H1 (cell line): ENCODE measurements around the gene SLAMF1. TPM values are rescaled to one million over a fixed set of nuclear protein-coding genes. Genes with fewer than 3 reads are reported as not detected.
A peak's percentile ranks its signal among the peaks of the same experiment; 100 is the strongest.

Source experiments
- CTCF ChIA-PET: fragments of 300-600 bp; sonication (Branson Sonifier 250); formaldehyde crosslinking; loops from one replicate; lab custom pipeline; 2021; ENCODE audit not compliant: partially characterized antibody; lab: Charles Lee
- POLR2A ChIA-PET: fragments of 300-600 bp; sonication (Branson Sonifier 250); formaldehyde crosslinking; loops from one replicate; lab custom pipeline; 2021; ENCODE audit warnings: inconsistent platforms; ENCODE audit not compliant: partially characterized antibody; lab: Charles Lee
- DNase-seq, 2 experiments: peaks; one replicate each; pipeline versions ENCODE4 v3.0.0 to v3.0.0-alpha.2; 2010 to 2022; ENCODE audit warnings: low spot score in 2 of 2, low read depth in 1 of 2, mixed read lengths in 1 of 2
- FAIRE-seq: peaks from 2 replicates; lab custom pipeline; 2011; peaks lifted over from hg19 to GRCh38; lab: Jason Lieb, UNC
- H2AFZ ChIP-seq: 2 replicates; pipeline ENCODE4 v1.8.1; 2012; ENCODE audit warnings: low read length, inconsistent platforms
- H2AK5ac ChIP-seq: 2 replicates; pipeline ENCODE4 v1.6.1; 2013; ENCODE audit warnings: low read depth, low read length
- H2BK120ac ChIP-seq: replicated peaks from 2 replicates; pipeline ENCODE3; 2013; ENCODE audit warnings: low read depth, low read length, inconsistent platforms
- H2BK12ac ChIP-seq: 2 replicates; pipeline ENCODE4 v1.6.1; 2013; ENCODE audit warnings: low read depth, low read length
- H2BK15ac ChIP-seq: 2 replicates; pipeline ENCODE4 v1.6.1; 2013; ENCODE audit warnings: low read length
- H2BK20ac ChIP-seq: 2 replicates; pipeline ENCODE4 v1.6.1; 2013; ENCODE audit warnings: low read length
- H2BK5ac ChIP-seq: 2 replicates; pipeline ENCODE4 v1.6.1; 2013; ENCODE audit warnings: low read depth, low read length
- H3K14ac ChIP-seq: 2 replicates; pipeline ENCODE4 v1.6.1; 2013; ENCODE audit warnings: inconsistent platforms; ENCODE audit not compliant: insufficient read length
- H3K18ac ChIP-seq: 2 replicates; pipeline ENCODE4 v1.6.1; 2013; ENCODE audit warnings: low read length; ENCODE audit errors: extremely low read depth
- H3K23ac ChIP-seq: 2 replicates; pipeline ENCODE4 v1.6.1; 2013; ENCODE audit warnings: inconsistent platforms; ENCODE audit not compliant: insufficient read length
- H3K23me2 ChIP-seq: 2 replicates; pipeline ENCODE4 v1.6.1; 2013; ENCODE audit warnings: low read depth, low read length
- H3K27ac ChIP-seq: 2 replicates; pipeline ENCODE4 v1.6.1; 2011; ENCODE audit warnings: low read depth, low read length, inconsistent platforms
- H3K27me3 ChIP-seq, 4 experiments: replicated peaks in 1 of 4; 1 replicate in 1 of 4; 2 replicates in 3 of 4; pipeline versions ENCODE4 v1.6.1 to v1.8.1; 2011 to 2013; ENCODE audit warnings: low read length in 3 of 4, mild to moderate bottlenecking in 3 of 4, inconsistent platforms in 2 of 4, mixed read lengths in 2 of 4, moderate library complexity in 1 of 4; ENCODE audit not compliant: control insufficient read depth in 3 of 4, insufficient read depth in 3 of 4; ENCODE audit errors: extremely low read depth in 1 of 4
- H3K36me3 ChIP-seq, 4 experiments: 2 replicates each; pipeline versions ENCODE4 v1.6.1 to v1.8.1; 2011 to 2013; ENCODE audit warnings: mild to moderate bottlenecking in 4 of 4, low read length in 3 of 4, moderate library complexity in 2 of 4, control low read depth in 1 of 4, inconsistent platforms in 1 of 4; ENCODE audit not compliant: insufficient read depth in 4 of 4, control insufficient read depth in 2 of 4
- H3K4ac ChIP-seq: replicated peaks from 2 replicates; pipeline ENCODE3; 2013; ENCODE audit warnings: low read length, low read depth, mixed read lengths, inconsistent platforms; ENCODE audit not compliant: insufficient read length
- H3K4me1 ChIP-seq, 4 experiments: replicated peaks in 1 of 4; 1 replicate in 1 of 4; 2 replicates in 3 of 4; pipeline versions ENCODE4 v1.6.1 to v1.8.1; 2011 to 2013; ENCODE audit warnings: low read length in 3 of 4, inconsistent platforms in 2 of 4, mixed read lengths in 1 of 4; ENCODE audit not compliant: insufficient read depth in 4 of 4, control insufficient read depth in 3 of 4
- H3K4me2 ChIP-seq, 2 experiments: 2 replicates each; pipeline versions ENCODE4 v1.6.1 to v1.8.1; 2011 to 2013; ENCODE audit warnings: low read depth in 2 of 2, low read length in 2 of 2, control low read depth in 1 of 2, inconsistent platforms in 1 of 2, mild to moderate bottlenecking in 1 of 2; ENCODE audit not compliant: insufficient read depth in 1 of 2
- H3K4me3 ChIP-seq, 4 experiments: fragments of 200-600, 300-600 bp in 1 of 4; sonication (generic), shearing (Covaris generic), sonication (Bioruptor Twin) in 1 of 4; 2 replicates each; pipeline versions ENCODE4 v1.5.1 to v1.8.1; 2011 to 2016; ENCODE audit warnings: low read length in 4 of 4, low read depth in 3 of 4, control low read depth in 2 of 4, inconsistent platforms in 2 of 4, mild to moderate bottlenecking in 2 of 4, mixed read lengths in 1 of 4, moderate library complexity in 1 of 4; ENCODE audit not compliant: insufficient read depth in 2 of 4; ENCODE audit errors: extremely low read depth in 1 of 4
- H3K56ac ChIP-seq: replicated peaks from 2 replicates; pipeline ENCODE3; 2013; ENCODE audit warnings: low read depth, mild to moderate bottlenecking, mixed read lengths, low read length, inconsistent platforms; ENCODE audit not compliant: insufficient read length
- H3K79me1 ChIP-seq: 2 replicates; pipeline ENCODE4 v1.6.1; 2013; ENCODE audit warnings: low read depth, low read length, control low read depth
- H3K79me2 ChIP-seq, 2 experiments: 2 replicates each; pipeline versions ENCODE4 v1.6.1 to v1.8.1; 2012 to 2013; ENCODE audit warnings: low read length in 2 of 2, mild to moderate bottlenecking in 2 of 2, inconsistent platforms in 1 of 2; ENCODE audit not compliant: insufficient read depth in 2 of 2, control insufficient read depth in 1 of 2
- H3K9ac ChIP-seq, 4 experiments: replicated peaks in 1 of 4; 1 replicate in 1 of 4; 2 replicates in 3 of 4; pipeline versions ENCODE4 v1.6.1 to v1.8.1; 2011 to 2013; ENCODE audit warnings: low read depth in 3 of 4, low read length in 3 of 4, control low read depth in 2 of 4, mild to moderate bottlenecking in 2 of 4, moderate library complexity in 2 of 4, inconsistent platforms in 1 of 4; ENCODE audit errors: extremely low read depth in 1 of 4
- H3K9me3 ChIP-seq, 2 experiments: 2 replicates each; pipeline versions ENCODE4 v1.6.1 to v1.8.1; 2012 to 2013; ENCODE audit warnings: mild to moderate bottlenecking in 2 of 2, moderate library complexity in 2 of 2, control low read depth in 1 of 2, inconsistent platforms in 1 of 2, low read depth in 1 of 2, low read length in 1 of 2, mixed read lengths in 1 of 2; ENCODE audit not compliant: insufficient read depth in 2 of 2
- H4K20me1 ChIP-seq, 2 experiments: replicated peaks in 1 of 2; 2 replicates each; pipeline versions ENCODE3 to v1.8.1; 2011 to 2013; ENCODE audit warnings: inconsistent platforms in 2 of 2, low read length in 2 of 2, mild to moderate bottlenecking in 1 of 2; ENCODE audit not compliant: insufficient read depth in 2 of 2, control insufficient read depth in 1 of 2
- H4K5ac ChIP-seq: 2 replicates; pipeline ENCODE4 v1.6.1; 2013; ENCODE audit warnings: low read length, low read depth, mixed read lengths, inconsistent platforms; ENCODE audit not compliant: insufficient read length
- H4K8ac ChIP-seq: 2 replicates; pipeline ENCODE4 v1.8.0; 2013; ENCODE audit warnings: mild to moderate bottlenecking, moderate library complexity, low read length, inconsistent platforms; ENCODE audit not compliant: insufficient read depth; ENCODE audit errors: extremely low read depth
- H4K91ac ChIP-seq: replicated peaks from 2 replicates; pipeline ENCODE3; 2013; ENCODE audit warnings: low read length, mixed read lengths, inconsistent platforms; ENCODE audit not compliant: insufficient read length
- BRCA1 ChIP-seq: IDR thresholded peaks from 2 replicates; pipeline ENCODE4 v1.6.1; 2012; ENCODE audit warnings: low read depth, low read length, improper control_type of control experiment
- CEBPB ChIP-seq: IDR thresholded peaks from 2 replicates; pipeline ENCODE4 v1.6.1; 2012; ENCODE audit warnings: low read depth, low read length
- SP4 ChIP-seq: IDR thresholded peaks from 2 replicates; pipeline ENCODE4 v1.6.1; 2012; ENCODE audit warnings: low read length, inconsistent platforms
- WGBS, 2 experiments: shearing (Covaris generic) in 1 of 2; methylation state at CpG; one replicate each; pipeline versions ENCODE4 v1.1.6 to v1.1.7; 2013 to 2015; ENCODE audit warnings: low lambda C conversion rate in 2 of 2, mixed read lengths in 2 of 2, inconsistent platforms in 1 of 2, low coverage in 1 of 2, missing lambda C conversion rate in 1 of 2; ENCODE audit not compliant: insufficient replicate concordance in 2 of 2, insufficient coverage in 1 of 2, insufficient read length in 1 of 2; ENCODE audit errors: extremely low coverage in 1 of 2, missing lambda C conversion rate in 1 of 2; 5-methylcytosine and 5-hydroxymethylcytosine counted together
- polyA plus RNA-seq, 7 experiments: library from polyadenylated mRNA; depleted of rRNA in 3 of 7; stranded (reverse) in 5 of 7; unstranded in 2 of 7; fragments of >200 nt in 5 of 7; fragments of 200-250 nt in 2 of 7; gene quantifications; 1 replicate in 5 of 7; 2 replicates in 1 of 7; 4 replicates in 1 of 7; pipeline versions ENCODE4 v1.2.1 to v1.2.3, GENCODE V29; 2011 to 2013; ENCODE audit warnings: missing spikeins in 2 of 7, mixed read lengths in 2 of 7
- total RNA-seq: library from RNA; stranded (reverse); fragmentation: NEBNext Ultra II Directional; extraction: Animal tissue kit (Norgen Biotek cat#: 25700); gene quantifications from 2 replicates; pipeline ENCODE4 v1.2.1, GENCODE V29; 2021
- TF ChIP-seq, protein P1 (sequence below): IDR thresholded peaks from 2 replicates; pipeline ENCODE4 v1.6.1; 2012; ENCODE audit warnings: inconsistent platforms
- TF ChIP-seq, protein P2 (sequence below): IDR thresholded peaks from 2 replicates; pipeline ENCODE4 v1.6.1; 2012; ENCODE audit warnings: low read length, inconsistent platforms

SLAMF1 gene
- total and polyA plus RNA-seq, 2 of the 8 experiments (the other 6 are each of a cell fraction or from before 2014, with no cell fraction given): not detected

DNA sequence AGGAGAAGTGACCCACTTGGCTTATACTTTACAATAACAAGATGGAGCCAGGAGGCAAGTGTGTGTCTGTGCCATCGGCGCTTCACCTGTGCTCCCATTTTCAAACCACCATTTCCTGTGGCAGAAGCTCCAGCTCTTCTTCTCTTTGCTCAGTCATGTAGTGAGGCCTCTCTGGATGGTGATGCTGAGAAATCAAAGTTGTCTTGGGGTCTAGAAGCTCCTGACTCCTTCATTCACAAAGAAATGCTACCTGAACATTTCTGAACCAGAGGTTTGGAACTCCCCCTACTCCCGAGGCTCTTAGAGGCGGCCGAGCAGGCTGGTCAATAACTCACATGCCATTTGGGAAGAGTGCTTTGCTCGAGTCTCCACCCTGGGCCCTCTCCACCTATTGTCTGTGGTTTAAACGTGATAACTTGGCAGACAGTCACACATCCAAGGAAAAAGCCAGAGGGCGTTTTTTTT is 18.0 kb downstream of the SLAMF1 start:
- H2AFZ ChIP-seq: no peak overlapping the region
- no peak overlapping the region for H3K4me3 ChIP-seq
- H3K4me1 ChIP-seq: no peaks in the 10 kb centered on the region
- H3K4ac ChIP-seq: no peak overlapping the region
- no peak overlapping the region for H2AK5ac ChIP-seq
- no peaks in the 10 kb centered on the region for H3K36me3 ChIP-seq
- no peak overlapping the region; the same call in 1 of the 2 replicates for H4K8ac ChIP-seq
- CTCF ChIA-PET: interaction anchor here (1.0 to 3.1 kb wide), 5 partner anchors 9 to 52 kb away, joined by 3 to 9 read pairs (median 4); no protein-coding TSS in a partner anchor
- H3K9me3 ChIP-seq: no peaks in the 10 kb centered on the region
- POLR2A ChIA-PET: no interaction called here
- H3K56ac ChIP-seq: no peak overlapping the region
- no peak overlapping the region for H2BK20ac ChIP-seq
- no peak overlapping the region for H3K9ac ChIP-seq
- TF ChIP-seq, protein P1, sequence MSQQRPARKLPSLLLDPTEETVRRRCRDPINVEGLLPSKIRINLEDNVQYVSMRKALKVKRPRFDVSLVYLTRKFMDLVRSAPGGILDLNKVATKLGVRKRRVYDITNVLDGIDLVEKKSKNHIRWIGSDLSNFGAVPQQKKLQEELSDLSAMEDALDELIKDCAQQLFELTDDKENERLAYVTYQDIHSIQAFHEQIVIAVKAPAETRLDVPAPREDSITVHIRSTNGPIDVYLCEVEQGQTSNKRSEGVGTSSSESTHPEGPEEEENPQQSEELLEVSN: no peak
- TF ChIP-seq SP4 (no peak), BRCA1 (no peak), CEBPB (no peak)
- TF ChIP-seq, protein P2, sequence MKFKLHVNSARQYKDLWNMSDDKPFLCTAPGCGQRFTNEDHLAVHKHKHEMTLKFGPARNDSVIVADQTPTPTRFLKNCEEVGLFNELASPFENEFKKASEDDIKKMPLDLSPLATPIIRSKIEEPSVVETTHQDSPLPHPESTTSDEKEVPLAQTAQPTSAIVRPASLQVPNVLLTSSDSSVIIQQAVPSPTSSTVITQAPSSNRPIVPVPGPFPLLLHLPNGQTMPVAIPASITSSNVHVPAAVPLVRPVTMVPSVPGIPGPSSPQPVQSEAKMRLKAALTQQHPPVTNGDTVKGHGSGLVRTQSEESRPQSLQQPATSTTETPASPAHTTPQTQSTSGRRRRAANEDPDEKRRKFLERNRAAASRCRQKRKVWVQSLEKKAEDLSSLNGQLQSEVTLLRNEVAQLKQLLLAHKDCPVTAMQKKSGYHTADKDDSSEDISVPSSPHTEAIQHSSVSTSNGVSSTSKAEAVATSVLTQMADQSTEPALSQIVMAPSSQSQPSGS: no peak
- 0 out of 2 replicates have a peak overlapping the region, but pooled peaks have one; percentile 33 for H2BK12ac ChIP-seq
- H4K20me1 ChIP-seq: no peaks in the 10 kb centered on the region
- peak overlapping the region; percentile 40; the same call in 1 of the 2 replicates for H2BK15ac ChIP-seq
- no peaks in the 10 kb centered on the region for H3K27me3 ChIP-seq
- no peaks in the 10 kb centered on the region for H3K79me2 ChIP-seq
- no peak overlapping the region for H4K91ac ChIP-seq
- no peak overlapping the region for H4K5ac ChIP-seq
- H3K27ac ChIP-seq: no peak overlapping the region
- H2BK120ac ChIP-seq: no peak overlapping the region
- H3K18ac ChIP-seq: no peak overlapping the region
- H2BK5ac ChIP-seq: no peak overlapping the region
- H3K23me2 ChIP-seq: no peaks in the 10 kb centered on the region
- DNase-seq (no peak), FAIRE-seq (no peak)
- H3K14ac ChIP-seq: no peak overlapping the region
- H3K23ac ChIP-seq: no peak overlapping the region
- H3K4me2 ChIP-seq: no peak overlapping the region
- no peaks in the 10 kb centered on the region for H3K79me1 ChIP-seq
- 88% methylated on average over 8 of the region's 8 CpGs; no CpG with 5 or more reads in 1 of the 2 experiments for WGBS, 2 experiments
